OCI-LY3 (cell line): Measurements from ENCODE around the gene ZNF608.

Experiments used
- H2AFZ ChIP-seq: fragments of 200-600, 300-600 bp; shearing (Covaris generic); 2 replicates; pipeline ENCODE4 v1.6.0; 2014; ENCODE audit warnings: antibody characterized with exemption, low read depth, low read length
- H3K27ac ChIP-seq: fragments of 200-600, 300-600 bp; sonication (generic); 2 replicates; pipeline ENCODE4 v1.5.1; 2014; ENCODE audit warnings: mild to moderate bottlenecking, low read length, moderate library complexity, mixed read lengths
- H3K27me3 ChIP-seq: fragments of 200-600, 300-600 bp; sonication (generic); 2 replicates; pipeline ENCODE4 v1.6.1; 2014; ENCODE audit warnings: low read depth, low read length, mixed read lengths
- H3K36me3 ChIP-seq: fragments of 200-600, 300-600 bp; sonication (generic); replicated peaks from 2 replicates; pipeline ENCODE3; 2014; ENCODE audit warnings: low read depth, low read length, mixed read lengths
- H3K4me1 ChIP-seq: fragments of 300-600, 200-600 bp; sonication (generic); 2 replicates; pipeline ENCODE4 v1.6.1; 2014; ENCODE audit warnings: low read length, mixed read lengths
- H3K4me2 ChIP-seq: fragments of 200-600, 300-600 bp; sonication (generic); 2 replicates; pipeline ENCODE4 v1.6.1; 2014; ENCODE audit warnings: low read length, mixed read lengths
- H3K4me3 ChIP-seq: fragments of 300-600, 200-600 bp; sonication (generic); 2 replicates; pipeline ENCODE4 v1.5.1; 2014; ENCODE audit warnings: antibody characterized with exemption, mild to moderate bottlenecking, low read length, moderate library complexity
- H3K79me2 ChIP-seq: fragments of 300-600, 200-600 bp; shearing (Covaris generic); 2 replicates; pipeline ENCODE4 v1.6.1; 2014; ENCODE audit warnings: mild to moderate bottlenecking, low read length, mixed read lengths
- H3K9ac ChIP-seq: fragments of 300-600, 200-600 bp; shearing (Covaris generic); 2 replicates; pipeline ENCODE4 v1.6.0; 2014; ENCODE audit warnings: mild to moderate bottlenecking, low read length, moderate library complexity
- H3K9me3 ChIP-seq: fragments of 200-600, 300-600 bp; shearing (Covaris generic); 2 replicates; pipeline ENCODE4 v1.6.1; 2014; ENCODE audit warnings: low read length, mixed read lengths; ENCODE audit not compliant: insufficient read depth
- H4K20me1 ChIP-seq: fragments of 200-600, 300-600 bp; sonication (generic); 2 replicates; pipeline ENCODE4 v1.6.1; 2016; ENCODE audit warnings: low read length, mixed read lengths; ENCODE audit not compliant: insufficient read depth
- CTCF ChIP-seq: fragments of 200-600, 300-600 bp; sonication (generic); IDR thresholded peaks from 2 replicates; pipeline ENCODE4 v1.5.1; 2014; ENCODE audit warnings: antibody characterized with exemption, low read length, low read depth
- EZH2phosphoT487 ChIP-seq: fragments of 200-600 bp; shearing (Covaris generic); IDR thresholded peaks from 2 replicates; pipeline ENCODE4 v1.6.1; 2018; ENCODE audit warnings: antibody characterized with exemption, mixed run types, low read depth

Gene ZNF608

GRCh38 chr5:124782262-124782661, 35.8 kb upstream of the ZNF608 start:
- Histone ChIP-seq H3K4me1 (peaks cover 11% of the 10 kb centered on the region), H3K4me2 (no peak overlapping the region), H3K9me3 (no peaks in the 10 kb centered on the region), H3K79me2 (no peaks in the 10 kb centered on the region), H3K9ac (no peak overlapping the region), H3K36me3 (peaks cover 3% of the 10 kb centered on the region), H2AFZ (no peak overlapping the region), H3K27me3 (no peaks in the 10 kb centered on the region), H3K27ac (no peak overlapping the region), H4K20me1 (no peaks in the 10 kb centered on the region), H3K4me3 (no peak overlapping the region)
- TF ChIP-seq CTCF, result no peak

- Histone ChIP-seq H3K4me1 (peaks cover 11% of the 10 kb centered on the region), H2AFZ (no peak overlapping the region), H3K27ac (no peak overlapping the region), H3K27me3 (no peaks in the 10 kb centered on the region), H3K36me3 (peaks cover 3% of the 10 kb centered on the region), H3K79me2 (no peaks in the 10 kb centered on the region), H4K20me1 (no peaks in the 10 kb centered on the region), H3K4me3 (no peak overlapping the region), H3K4me2 (no peak overlapping the region), H3K9me3 (no peaks in the 10 kb centered on the region), H3K9ac (no peak overlapping the region)
- no peak for TF ChIP-seq CTCF
- TF ChIP-seq EZH2phosphoT487, result no peak
Observed at GRCh38 chr5:124780011-124780410, 33.6 kb upstream of the ZNF608 start.

- Histone ChIP-seq H3K36me3 (no peaks in the 10 kb centered on the region), H3K4me3 (no peak overlapping the region), H3K27ac (no peak overlapping the region), H3K27me3 (no peaks in the 10 kb centered on the region), H4K20me1 (no peaks in the 10 kb centered on the region), H3K9me3 (no peaks in the 10 kb centered on the region), H3K4me1 (no peaks in the 10 kb centered on the region), H2AFZ (no peak overlapping the region), H3K9ac (no peak overlapping the region), H3K4me2 (no peak overlapping the region), H3K79me2 (no peaks in the 10 kb centered on the region)
- TF ChIP-seq EZH2phosphoT487 (no peak), CTCF (no peak)
Observed at GRCh38 chr5:124773315-124774311, 27.2 kb upstream of the ZNF608 start.

- H3K4me2 ChIP-seq, result no peak overlapping the region
- TF ChIP-seq EZH2phosphoT487, result no peak
- no peak for TF ChIP-seq CTCF
- no peaks in the 10 kb centered on the region for H3K79me2 ChIP-seq
- no peak overlapping the region for H3K4me3 ChIP-seq
- H2AFZ ChIP-seq, result no peak overlapping the region
- H3K9ac ChIP-seq, result no peak overlapping the region
- H3K27ac ChIP-seq, result no peak overlapping the region
- H3K4me1 ChIP-seq, result no peaks in the 10 kb centered on the region
- no peaks in the 10 kb centered on the region for H3K27me3 ChIP-seq
- H4K20me1 ChIP-seq, result no peaks in the 10 kb centered on the region
- no peaks in the 10 kb centered on the region for H3K36me3 ChIP-seq
- no peaks in the 10 kb centered on the region for H3K9me3 ChIP-seq
Observed at GRCh38 chr5:124772457-124773200, 26.2 kb upstream of the ZNF608 start.
